ENCODE results near the gene RIPOR2.

The RIPOR2 gene

DNA sequence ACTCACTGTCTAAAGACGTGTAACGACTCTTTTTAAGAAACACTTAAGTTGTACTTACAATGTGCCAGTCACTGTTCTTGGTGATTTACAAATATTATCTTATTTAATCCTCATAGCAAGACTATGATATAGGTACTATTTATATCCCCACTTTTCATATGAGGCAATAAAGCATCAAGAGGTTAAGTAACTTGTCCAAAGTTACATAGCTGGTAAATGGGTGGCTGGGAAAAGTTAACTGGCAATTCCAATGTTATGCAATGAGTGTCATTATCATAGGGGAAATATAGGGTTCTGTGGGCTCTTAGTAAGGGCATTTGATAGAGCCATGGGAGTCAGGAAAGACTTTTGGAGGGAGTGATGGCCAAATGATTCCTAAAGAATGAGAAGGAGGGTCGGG lies 21.4 kb upstream of the RIPOR2 start:
- ChIA-PET POLR2A (interaction anchor here (0.6 kb wide), 1 partner anchor 9 kb away, joined by 3 read pairs; no protein-coding TSS in a partner anchor), CTCF (interaction anchor here (0.6 to 3.0 kb wide), 3 partner anchors 34 to 160 kb away, joined by 3 to 12 read pairs (median 4); no protein-coding TSS in a partner anchor)
- H3K36me3 ChIP-seq (ENCODE audit: control insufficient read depth in 2 of 2, insufficient read depth in 1 of 2, low read length in 2 of 2), result no peaks in the 10 kb centered on the region
- no peaks in the 10 kb centered on the region for H3K9me3 ChIP-seq (ENCODE audit: control insufficient read depth, insufficient read depth, low read depth, low read length)
- H3K27ac ChIP-seq (ENCODE audit: extremely low read depth, low read depth, low read length), result no peak overlapping the region
- no peak overlapping the region for H3K4me3 ChIP-seq (ENCODE audit: low read depth, low read length)
- no peak for TF ChIP-seq ZNF404 (tag by site-specific recombination; IDR thresholded peaks at IDR 0.05)
- no peak for TF ChIP-seq ZNF23 (tag by site-specific recombination; IDR thresholded peaks at IDR 0.05; ENCODE audit: borderline replicate concordance)
- TF ChIP-seq ZNF175 (tag by site-specific recombination; IDR thresholded peaks at IDR 0.05), result no peak
- peaks cover 6% of the 10 kb centered on the region; the same call in 1 of the 2 replicates for H3K4me1 ChIP-seq (ENCODE audit: control insufficient read depth, insufficient read depth, low read length)

DNA sequence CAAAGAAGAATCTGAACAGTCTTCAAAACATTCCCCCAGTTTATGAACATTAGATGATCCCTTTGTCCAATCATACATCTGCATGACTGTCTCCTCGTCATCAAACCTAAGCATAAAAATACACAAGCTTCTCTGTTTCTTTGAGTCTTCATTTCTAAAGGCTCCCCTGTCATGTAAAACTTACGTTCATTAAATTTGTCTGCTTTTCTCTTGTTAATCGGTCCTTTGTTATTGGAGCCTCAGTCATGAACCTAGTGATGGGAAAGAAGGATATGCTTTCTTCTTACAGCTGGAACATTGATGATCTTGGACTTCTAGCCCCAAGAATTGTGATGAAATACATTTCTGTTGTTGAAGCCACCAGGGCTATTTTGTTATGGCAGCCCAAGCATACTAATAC lies 18.0 kb upstream of the RIPOR2 start:
- TF ChIP-seq, protein P1, sequence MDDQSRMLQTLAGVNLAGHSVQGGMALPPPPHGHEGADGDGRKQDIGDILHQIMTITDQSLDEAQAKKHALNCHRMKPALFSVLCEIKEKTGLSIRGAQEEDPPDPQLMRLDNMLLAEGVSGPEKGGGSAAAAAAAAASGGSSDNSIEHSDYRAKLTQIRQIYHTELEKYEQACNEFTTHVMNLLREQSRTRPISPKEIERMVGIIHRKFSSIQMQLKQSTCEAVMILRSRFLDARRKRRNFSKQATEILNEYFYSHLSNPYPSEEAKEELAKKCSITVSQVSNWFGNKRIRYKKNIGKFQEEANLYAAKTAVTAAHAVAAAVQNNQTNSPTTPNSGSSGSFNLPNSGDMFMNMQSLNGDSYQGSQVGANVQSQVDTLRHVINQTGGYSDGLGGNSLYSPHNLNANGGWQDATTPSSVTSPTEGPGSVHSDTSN (CRISPR knock-in tag; IDR thresholded peaks at IDR 0.05), result no peak
- no peak for TF ChIP-seq SCRT1 (tag by site-specific recombination; IDR thresholded peaks at IDR 0.05; ENCODE audit: borderline replicate concordance)
- TF ChIP-seq, protein P2, sequence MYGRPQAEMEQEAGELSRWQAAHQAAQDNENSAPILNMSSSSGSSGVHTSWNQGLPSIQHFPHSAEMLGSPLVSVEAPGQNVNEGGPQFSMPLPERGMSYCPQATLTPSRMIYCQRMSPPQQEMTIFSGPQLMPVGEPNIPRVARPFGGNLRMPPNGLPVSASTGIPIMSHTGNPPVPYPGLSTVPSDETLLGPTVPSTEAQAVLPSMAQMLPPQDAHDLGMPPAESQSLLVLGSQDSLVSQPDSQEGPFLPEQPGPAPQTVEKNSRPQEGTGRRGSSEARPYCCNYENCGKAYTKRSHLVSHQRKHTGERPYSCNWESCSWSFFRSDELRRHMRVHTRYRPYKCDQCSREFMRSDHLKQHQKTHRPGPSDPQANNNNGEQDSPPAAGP (tag by site-specific recombination; IDR thresholded peaks at IDR 0.05), result no peak
- no peak for TF ChIP-seq ZFP3 (tag by site-specific recombination; IDR thresholded peaks at IDR 0.05; ENCODE audit: low read depth)
- no peak for TF ChIP-seq ZNF146 (tag by site-specific recombination; IDR thresholded peaks at IDR 0.05)
- TF ChIP-seq ZNF549 (tag by site-specific recombination; IDR thresholded peaks at IDR 0.05), result no peak
- no peak overlapping the region for H3K27ac ChIP-seq (ENCODE audit: extremely low read depth, low read depth, low read length)
- H3K4me3 ChIP-seq (ENCODE audit: low read depth, low read length), result no peak overlapping the region
- ChIA-PET POLR2A (no interaction called here), CTCF (interaction anchor here (2.4 kb wide), 1 partner anchor 20 kb away, joined by 8 read pairs; no protein-coding TSS in a partner anchor)
- no peaks in the 10 kb centered on the region for H3K4me1 ChIP-seq (ENCODE audit: control insufficient read depth, insufficient read depth, low read length)
- H3K36me3 ChIP-seq (ENCODE audit: control insufficient read depth in 2 of 2, insufficient read depth in 1 of 2, low read length in 2 of 2), result no peaks in the 10 kb centered on the region
- no peaks in the 10 kb centered on the region for H3K9me3 ChIP-seq (ENCODE audit: control insufficient read depth, insufficient read depth, low read depth, low read length)

DNA sequence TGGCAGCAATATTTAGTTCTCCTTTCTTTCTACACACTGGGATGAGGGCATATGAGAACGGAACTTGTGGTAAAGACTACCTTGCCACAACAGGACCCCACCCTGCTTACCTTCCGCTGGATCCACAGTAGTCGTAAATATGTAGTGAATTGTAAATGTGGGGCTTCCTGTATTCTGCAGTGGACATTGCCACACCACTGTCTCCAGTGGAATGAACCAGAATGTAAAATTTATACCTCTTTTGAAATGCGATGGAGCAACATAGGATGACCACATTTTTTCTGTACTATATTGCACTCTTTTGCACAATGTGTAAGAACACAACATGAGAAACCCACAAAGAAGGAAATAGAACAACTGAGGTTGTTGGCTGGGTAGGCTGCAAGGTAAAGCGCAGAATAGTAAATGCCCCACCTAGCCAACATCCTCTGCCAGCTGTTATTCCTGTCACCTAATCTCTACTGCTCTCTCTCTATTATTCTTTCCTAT lies 16.1 kb upstream of the RIPOR2 start:
- Histone ChIP-seq H3K4me3 (ENCODE audit: low read depth, low read length) (no peak overlapping the region), H3K36me3 (ENCODE audit: control insufficient read depth in 2 of 2, insufficient read depth in 1 of 2, low read length in 2 of 2) (no peaks in the 10 kb centered on the region), H3K9me3 (ENCODE audit: control insufficient read depth, insufficient read depth, low read depth, low read length) (no peaks in the 10 kb centered on the region), H3K4me1 (ENCODE audit: control insufficient read depth, insufficient read depth, low read length) (no peaks in the 10 kb centered on the region), H3K27ac (ENCODE audit: extremely low read depth, low read depth, low read length) (no peak overlapping the region)
- CTCF ChIA-PET, result interaction anchor here (1.2 to 2.4 kb wide), 4 partner anchors 18 to 84 kb away, joined by 4 to 9 read pairs (median 7); no protein-coding TSS in a partner anchor
- POLR2A ChIA-PET, result no interaction called here
- no peak for TF ChIP-seq ZNF274 (IDR thresholded peaks at IDR 0.05; ENCODE audit: low read length)
- TF ChIP-seq ZNF274 (tag by site-specific recombination; IDR thresholded peaks at IDR 0.05; ENCODE audit: borderline replicate concordance), result no peak
- TF ChIP-seq ZNF184 (tag by site-specific recombination; IDR thresholded peaks at IDR 0.05), result no peak
- no peak for TF ChIP-seq ZNF48 (tag by site-specific recombination; IDR thresholded peaks at IDR 0.05)
- TF ChIP-seq ZNF791 (tag by site-specific recombination; IDR thresholded peaks at IDR 0.05), result no peak
- TF ChIP-seq ZNF302 (tag by site-specific recombination; IDR thresholded peaks at IDR 0.05; ENCODE audit: low read depth), result no peak
- TF ChIP-seq ZNF558 (tag by site-specific recombination; IDR thresholded peaks at IDR 0.05), result no peak
- TF ChIP-seq, protein P3, sequence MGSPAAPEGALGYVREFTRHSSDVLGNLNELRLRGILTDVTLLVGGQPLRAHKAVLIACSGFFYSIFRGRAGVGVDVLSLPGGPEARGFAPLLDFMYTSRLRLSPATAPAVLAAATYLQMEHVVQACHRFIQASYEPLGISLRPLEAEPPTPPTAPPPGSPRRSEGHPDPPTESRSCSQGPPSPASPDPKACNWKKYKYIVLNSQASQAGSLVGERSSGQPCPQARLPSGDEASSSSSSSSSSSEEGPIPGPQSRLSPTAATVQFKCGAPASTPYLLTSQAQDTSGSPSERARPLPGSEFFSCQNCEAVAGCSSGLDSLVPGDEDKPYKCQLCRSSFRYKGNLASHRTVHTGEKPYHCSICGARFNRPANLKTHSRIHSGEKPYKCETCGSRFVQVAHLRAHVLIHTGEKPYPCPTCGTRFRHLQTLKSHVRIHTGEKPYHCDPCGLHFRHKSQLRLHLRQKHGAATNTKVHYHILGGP (tag by site-specific recombination; IDR thresholded peaks at IDR 0.05), result no peak
- TF ChIP-seq ZNF701 (tag by site-specific recombination; IDR thresholded peaks at IDR 0.05), result no peak
- TF ChIP-seq ZNF529 (tag by site-specific recombination; IDR thresholded peaks at IDR 0.05; ENCODE audit: insufficient replicate concordance), result no peak
- TF ChIP-seq, protein P4, sequence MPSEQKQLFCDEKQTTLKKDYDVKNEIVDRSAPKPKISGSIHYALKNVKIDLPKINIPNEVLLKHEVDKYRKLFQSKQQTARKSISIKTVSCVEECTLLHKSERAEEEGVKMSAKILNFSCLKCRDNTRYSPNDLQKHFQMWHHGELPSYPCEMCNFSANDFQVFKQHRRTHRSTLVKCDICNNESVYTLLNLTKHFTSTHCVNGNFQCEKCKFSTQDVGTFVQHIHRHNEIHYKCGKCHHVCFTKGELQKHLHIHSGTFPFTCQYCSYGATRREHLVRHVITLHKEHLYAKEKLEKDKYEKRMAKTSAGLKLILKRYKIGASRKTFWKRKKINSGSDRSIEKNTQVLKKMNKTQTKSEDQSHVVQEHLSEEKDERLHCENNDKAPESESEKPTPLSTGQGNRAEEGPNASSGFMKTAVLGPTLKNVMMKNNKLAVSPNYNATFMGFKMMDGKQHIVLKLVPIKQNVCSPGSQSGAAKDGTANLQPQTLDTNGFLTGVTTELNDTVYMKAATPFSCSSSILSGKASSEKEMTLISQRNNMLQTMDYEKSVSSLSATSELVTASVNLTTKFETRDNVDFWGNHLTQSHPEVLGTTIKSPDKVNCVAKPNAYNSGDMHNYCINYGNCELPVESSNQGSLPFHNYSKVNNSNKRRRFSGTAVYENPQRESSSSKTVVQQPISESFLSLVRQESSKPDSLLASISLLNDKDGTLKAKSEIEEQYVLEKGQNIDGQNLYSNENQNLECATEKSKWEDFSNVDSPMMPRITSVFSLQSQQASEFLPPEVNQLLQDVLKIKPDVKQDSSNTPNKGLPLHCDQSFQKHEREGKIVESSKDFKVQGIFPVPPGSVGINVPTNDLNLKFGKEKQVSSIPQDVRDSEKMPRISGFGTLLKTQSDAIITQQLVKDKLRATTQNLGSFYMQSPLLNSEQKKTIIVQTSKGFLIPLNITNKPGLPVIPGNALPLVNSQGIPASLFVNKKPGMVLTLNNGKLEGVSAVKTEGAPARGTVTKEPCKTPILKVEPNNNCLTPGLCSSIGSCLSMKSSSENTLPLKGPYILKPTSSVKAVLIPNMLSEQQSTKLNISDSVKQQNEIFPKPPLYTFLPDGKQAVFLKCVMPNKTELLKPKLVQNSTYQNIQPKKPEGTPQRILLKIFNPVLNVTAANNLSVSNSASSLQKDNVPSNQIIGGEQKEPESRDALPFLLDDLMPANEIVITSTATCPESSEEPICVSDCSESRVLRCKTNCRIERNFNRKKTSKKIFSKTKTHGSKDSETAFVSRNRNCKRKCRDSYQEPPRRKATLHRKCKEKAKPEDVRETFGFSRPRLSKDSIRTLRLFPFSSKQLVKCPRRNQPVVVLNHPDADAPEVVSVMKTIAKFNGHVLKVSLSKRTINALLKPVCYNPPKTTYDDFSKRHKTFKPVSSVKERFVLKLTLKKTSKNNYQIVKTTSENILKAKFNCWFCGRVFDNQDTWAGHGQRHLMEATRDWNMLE (tag by site-specific recombination; conservative IDR thresholded peaks at IDR 0.05; ENCODE audit: low read depth), result no peak
- TF ChIP-seq, protein P5, sequence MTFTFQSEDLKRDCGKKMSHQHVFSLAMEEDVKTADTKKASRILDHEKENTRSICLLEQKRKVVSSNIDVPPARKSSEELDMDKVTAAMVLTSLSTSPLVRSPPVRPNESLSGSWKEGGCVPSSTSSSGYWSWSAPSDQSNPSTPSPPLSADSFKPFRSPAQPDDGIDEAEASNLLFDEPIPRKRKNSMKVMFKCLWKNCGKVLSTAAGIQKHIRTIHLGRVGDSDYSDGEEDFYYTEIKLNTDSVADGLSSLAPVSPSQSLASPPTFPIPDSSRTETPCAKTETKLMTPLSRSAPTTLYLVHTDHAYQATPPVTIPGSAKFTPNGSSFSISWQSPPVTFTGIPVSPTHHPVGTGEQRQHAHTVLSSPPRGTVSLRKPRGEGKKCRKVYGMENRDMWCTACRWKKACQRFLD (tag by site-specific recombination; IDR thresholded peaks at IDR 0.05), result no peak

Data from HEK293 (cell line).